SK-N-SH (cell line): ENCODE measurements around the gene PRR11.

ENCODE experiments used
- JUND ChIP-seq: IDR thresholded peaks from 2 replicates; pipeline ENCODE4 v1.4.0; 2012
- MAX ChIP-seq: IDR thresholded peaks from 2 replicates; pipeline ENCODE4 v1.4.0; 2012; ENCODE audit warnings: low read depth
- TF ChIP-seq, protein P1 (sequence below): fragments of 200-600 bp; sonication (generic); IDR thresholded peaks from 2 replicates; pipeline ENCODE4 v1.6.1; 2017; ENCODE audit warnings: antibody characterized with exemption, mild to moderate bottlenecking, moderate library complexity

DNA sequence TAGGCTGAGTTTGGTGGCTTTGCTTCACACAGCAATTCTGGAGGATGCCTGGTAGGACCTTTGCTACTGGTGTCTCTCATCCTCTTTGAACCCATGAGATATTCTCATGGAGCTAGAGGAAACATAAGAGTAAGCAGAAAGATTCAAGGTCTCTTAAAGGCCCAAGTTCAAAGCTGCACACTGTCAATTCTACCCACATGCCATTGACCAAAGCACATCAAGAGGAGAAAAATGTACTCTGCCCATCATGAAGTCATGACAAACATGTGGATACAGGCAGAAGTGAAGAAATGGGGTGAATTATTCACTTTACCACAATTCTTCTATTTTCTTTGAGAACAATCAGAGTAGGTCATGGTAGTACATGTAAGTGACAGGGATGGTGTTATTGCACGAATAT lies 13.7 kb upstream of the PRR11 start:
- TF ChIP-seq MAX (no peak), JUND (no peak)
- TF ChIP-seq, protein P1, sequence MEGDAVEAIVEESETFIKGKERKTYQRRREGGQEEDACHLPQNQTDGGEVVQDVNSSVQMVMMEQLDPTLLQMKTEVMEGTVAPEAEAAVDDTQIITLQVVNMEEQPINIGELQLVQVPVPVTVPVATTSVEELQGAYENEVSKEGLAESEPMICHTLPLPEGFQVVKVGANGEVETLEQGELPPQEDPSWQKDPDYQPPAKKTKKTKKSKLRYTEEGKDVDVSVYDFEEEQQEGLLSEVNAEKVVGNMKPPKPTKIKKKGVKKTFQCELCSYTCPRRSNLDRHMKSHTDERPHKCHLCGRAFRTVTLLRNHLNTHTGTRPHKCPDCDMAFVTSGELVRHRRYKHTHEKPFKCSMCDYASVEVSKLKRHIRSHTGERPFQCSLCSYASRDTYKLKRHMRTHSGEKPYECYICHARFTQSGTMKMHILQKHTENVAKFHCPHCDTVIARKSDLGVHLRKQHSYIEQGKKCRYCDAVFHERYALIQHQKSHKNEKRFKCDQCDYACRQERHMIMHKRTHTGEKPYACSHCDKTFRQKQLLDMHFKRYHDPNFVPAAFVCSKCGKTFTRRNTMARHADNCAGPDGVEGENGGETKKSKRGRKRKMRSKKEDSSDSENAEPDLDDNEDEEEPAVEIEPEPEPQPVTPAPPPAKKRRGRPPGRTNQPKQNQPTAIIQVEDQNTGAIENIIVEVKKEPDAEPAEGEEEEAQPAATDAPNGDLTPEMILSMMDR: no peak
